PC-3 (cell line): ENCODE data around the gene CLTCL1. TPM values are rescaled to one million over a fixed set of nuclear protein-coding genes. Genes with fewer than 3 reads are reported as not detected.

ENCODE experiments used
- ATAC-seq: fragments of 200-7000 bp; cut with Tn5 transposase; 2 replicates; pipeline ENCODE4 v1.9.1; 2020; ENCODE audit warnings: mild to moderate bottlenecking, moderate library complexity
- BruUV-seq: library from RNA; stranded (reverse); fragments of 400-500 nt; replicated peaks from 2 replicates; lab custom pipeline; 2021; lab: Mats Ljungman, UMichigan
- CTCF ChIA-PET: fragments of 300-600 bp; sonication (Branson Sonifier 250); formaldehyde crosslinking; loops from one replicate; lab custom pipeline; 2022; ENCODE audit warnings: antibody characterized with exemption; lab: Charles Lee
- POLR2A ChIA-PET: fragments of 300-600 bp; sonication (Branson Sonifier 250); formaldehyde crosslinking; loops from one replicate; lab custom pipeline; 2022; ENCODE audit warnings: antibody characterized with exemption; ENCODE audit not compliant: unreplicated experiment; lab: Charles Lee
- DNase-seq: peaks from one replicate; pipeline ENCODE4 v3.0.0-alpha.2; 2015
- H2AFZ ChIP-seq: fragments of 300-600 bp; sonication (generic); 2 replicates; pipeline ENCODE4 v1.6.0; 2016; ENCODE audit warnings: antibody characterized with exemption, low read length
- H3F3A ChIP-seq: fragments of 300-600 bp; sonication (generic); one replicate; pipeline ENCODE4 v1.6.0; 2017; ENCODE audit warnings: antibody characterized with exemption, low read length, control low read depth, mild to moderate bottlenecking; ENCODE audit not compliant: unreplicated experiment
- H3K27ac ChIP-seq: fragments of 300-600 bp; sonication (generic); 2 replicates; pipeline ENCODE4 v1.5.1; 2016; ENCODE audit warnings: mild to moderate bottlenecking, low read length
- H3K27me3 ChIP-seq: fragments of 300-600 bp; sonication (generic); 2 replicates; pipeline ENCODE4 v1.6.1; 2016; ENCODE audit warnings: low read length, mixed read lengths
- H3K36me3 ChIP-seq: fragments of 300-600 bp; sonication (generic); 2 replicates; pipeline ENCODE4 v1.6.1; 2016; ENCODE audit warnings: low read depth, mixed run types, low read length, mixed read lengths
- H3K4me1 ChIP-seq: fragments of 300-600 bp; sonication (generic); 2 replicates; pipeline ENCODE4 v1.5.1; 2016; ENCODE audit warnings: low read length; ENCODE audit not compliant: insufficient read depth
- H3K4me2 ChIP-seq: fragments of 300-600 bp; sonication (generic); 2 replicates; pipeline ENCODE4 v1.6.0; 2016; ENCODE audit warnings: low read length
- H3K4me3 ChIP-seq: fragments of 300-600 bp; sonication (generic); 2 replicates; pipeline ENCODE4 v1.5.1; 2016; ENCODE audit warnings: mild to moderate bottlenecking, low read length, mixed read lengths
- H3K79me2 ChIP-seq: fragments of 300-600 bp; sonication (generic); 2 replicates; pipeline ENCODE4 v1.6.1; 2017; ENCODE audit warnings: low read length, mixed read lengths
- H3K9ac ChIP-seq: fragments of 300-600 bp; sonication (generic); 2 replicates; pipeline ENCODE4 v1.6.0; 2016; ENCODE audit warnings: mild to moderate bottlenecking, low read length
- H3K9me2 ChIP-seq: fragments of 300-600 bp; sonication (generic); replicated peaks from 2 replicates; pipeline ENCODE4 v1.6.1; 2016; ENCODE audit warnings: mixed run types, low read length, mixed read lengths
- H3K9me3 ChIP-seq: fragments of 300-600 bp; sonication (generic); 2 replicates; pipeline ENCODE4 v1.6.1; 2016; ENCODE audit warnings: low read length, mixed read lengths
- H4K20me1 ChIP-seq: fragments of 300-600 bp; sonication (generic); 2 replicates; pipeline ENCODE4 v1.6.1; 2016; ENCODE audit warnings: low read length, mixed read lengths
- EZH2 ChIP-seq: fragments of 300-600 bp; sonication (generic); IDR thresholded peaks from one replicate; pipeline ENCODE4 v1.6.1; 2017; ENCODE audit warnings: antibody characterized with exemption, mild to moderate bottlenecking, low read length; ENCODE audit not compliant: unreplicated experiment
- EZH2phosphoT487 ChIP-seq: fragments of 300-600 bp; sonication (generic); IDR thresholded peaks from 2 replicates; pipeline ENCODE4 v1.6.1; 2018; ENCODE audit warnings: mild to moderate bottlenecking, antibody characterized with exemption, low read length, borderline replicate concordance
- intact Hi-C: fragments of 100-400 bp; cut with micrococcal nuclease; formaldehyde crosslinking; loops from 2 replicates; pipeline ENCODE4 v1.9.0; 2023
- total RNA-seq: library from RNA; depleted of rRNA; stranded (reverse); fragments of >200 nt; gene quantifications from 2 replicates; pipeline ENCODE4 v1.2.3, GENCODE V29; 2014
- TF ChIP-seq, protein P1 (sequence below): fragments of 300-600 bp; sonication (generic); conservative IDR thresholded peaks from 2 replicates; pipeline ENCODE4 v1.5.1; 2017; ENCODE audit warnings: antibody characterized with exemption, low read depth, mild to moderate bottlenecking, low read length

The CLTCL1 gene
- total RNA-seq, 1 experiment from 2014 or later, result 5.5 TPM

DNA sequence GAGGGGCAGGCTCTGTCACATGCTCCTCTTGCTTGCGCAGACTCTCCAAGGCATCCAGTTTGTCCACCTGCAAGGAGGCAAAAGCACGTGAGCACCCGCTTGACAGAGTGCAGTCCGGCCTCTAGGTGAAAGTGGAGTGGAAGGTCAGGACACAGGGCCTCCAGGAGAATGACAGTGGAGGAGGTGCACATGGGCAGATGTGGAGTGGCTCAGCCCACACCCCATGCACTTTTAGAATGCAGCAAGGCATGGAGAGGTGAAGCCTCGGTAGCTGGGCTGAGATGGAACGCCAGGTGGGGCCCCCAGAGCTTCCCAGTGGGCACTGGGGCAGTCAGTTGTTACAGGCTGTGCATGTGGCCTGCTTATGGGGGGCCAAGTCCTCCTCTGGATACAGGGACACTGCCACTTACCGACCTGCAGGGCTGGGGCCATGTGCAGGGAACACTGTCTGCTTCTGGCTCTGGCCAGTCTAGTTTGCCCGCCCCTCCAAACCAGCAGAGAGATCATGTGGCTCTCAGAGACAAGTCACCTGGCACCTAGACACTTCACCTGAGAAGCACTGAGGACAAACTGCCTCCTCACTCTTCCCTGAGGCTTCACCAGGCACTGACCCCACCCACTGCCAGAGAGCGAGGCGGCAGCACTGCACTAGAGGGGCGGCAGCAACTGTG is 110.6 kb downstream of the CLTCL1 start:
- H3K79me2 ChIP-seq, result peaks cover 20% of the 10 kb centered on the region
- intact Hi-C loops, result no loop called here
- CTCF ChIA-PET, result no interaction called here
- no peak for ATAC-seq
- H3K4me3 ChIP-seq, result no peak overlapping the region
- H2AFZ ChIP-seq, result no peak overlapping the region
- no peaks in the 10 kb centered on the region for H3K9me3 ChIP-seq
- no peaks in the 10 kb centered on the region for H3F3A ChIP-seq
- POLR2A ChIA-PET, result no interaction called here
- no peaks in the 10 kb centered on the region for H3K9me2 ChIP-seq
- no peak overlapping the region for H3K4me2 ChIP-seq
- DNase-seq, result no peak
- H3K36me3 ChIP-seq, result no peaks in the 10 kb centered on the region
- BruUV-seq, result no TSS peak
- no peak overlapping the region for H3K9ac ChIP-seq
- no peak for TF ChIP-seq EZH2
- TF ChIP-seq, protein P1, sequence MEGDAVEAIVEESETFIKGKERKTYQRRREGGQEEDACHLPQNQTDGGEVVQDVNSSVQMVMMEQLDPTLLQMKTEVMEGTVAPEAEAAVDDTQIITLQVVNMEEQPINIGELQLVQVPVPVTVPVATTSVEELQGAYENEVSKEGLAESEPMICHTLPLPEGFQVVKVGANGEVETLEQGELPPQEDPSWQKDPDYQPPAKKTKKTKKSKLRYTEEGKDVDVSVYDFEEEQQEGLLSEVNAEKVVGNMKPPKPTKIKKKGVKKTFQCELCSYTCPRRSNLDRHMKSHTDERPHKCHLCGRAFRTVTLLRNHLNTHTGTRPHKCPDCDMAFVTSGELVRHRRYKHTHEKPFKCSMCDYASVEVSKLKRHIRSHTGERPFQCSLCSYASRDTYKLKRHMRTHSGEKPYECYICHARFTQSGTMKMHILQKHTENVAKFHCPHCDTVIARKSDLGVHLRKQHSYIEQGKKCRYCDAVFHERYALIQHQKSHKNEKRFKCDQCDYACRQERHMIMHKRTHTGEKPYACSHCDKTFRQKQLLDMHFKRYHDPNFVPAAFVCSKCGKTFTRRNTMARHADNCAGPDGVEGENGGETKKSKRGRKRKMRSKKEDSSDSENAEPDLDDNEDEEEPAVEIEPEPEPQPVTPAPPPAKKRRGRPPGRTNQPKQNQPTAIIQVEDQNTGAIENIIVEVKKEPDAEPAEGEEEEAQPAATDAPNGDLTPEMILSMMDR, result no peak
- TF ChIP-seq EZH2phosphoT487, result no peak
- H3K27ac ChIP-seq, result no peak overlapping the region
- no peaks in the 10 kb centered on the region for H3K27me3 ChIP-seq
- no peaks in the 10 kb centered on the region for H4K20me1 ChIP-seq
- H3K4me1 ChIP-seq, result no peaks in the 10 kb centered on the region; the same call in 1 of the 2 replicates

DNA sequence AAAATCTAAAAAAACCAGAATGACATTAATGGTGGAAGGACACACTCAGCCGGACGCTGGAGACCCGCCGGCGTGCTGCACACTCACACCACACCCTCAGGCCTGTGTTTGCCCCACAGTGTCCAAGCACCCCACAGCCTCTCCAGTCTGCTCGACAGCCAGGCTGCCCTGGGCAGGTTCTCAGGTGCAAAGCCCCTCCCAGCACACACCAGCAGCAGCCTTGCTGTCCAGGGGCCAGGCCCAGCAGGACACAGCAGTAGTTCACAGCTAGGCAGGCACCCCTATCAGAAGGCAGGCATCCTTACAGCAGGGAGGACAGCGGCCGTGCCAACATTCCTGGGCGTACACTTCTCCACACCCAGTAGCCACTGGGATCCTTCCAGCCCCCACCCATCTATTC is 111.3 kb downstream of the CLTCL1 start:
- H3K27me3 ChIP-seq, result no peaks in the 10 kb centered on the region
- no peak for TF ChIP-seq EZH2phosphoT487
- TF ChIP-seq EZH2, result no peak
- TF ChIP-seq, protein P1, result no peak
- H3K9me3 ChIP-seq, result no peaks in the 10 kb centered on the region
- DNase-seq (no peak), ATAC-seq (no peak)
- intact Hi-C loops, result no loop called here
- H2AFZ ChIP-seq, result no peak overlapping the region
- ChIA-PET CTCF (interaction anchor here (1.0 kb wide), 1 partner anchor 36 kb away, joined by 3 read pairs; the partner anchor contains the start of gene ESS2), POLR2A (no interaction called here)
- H3F3A ChIP-seq, result no peaks in the 10 kb centered on the region
- H3K27ac ChIP-seq, result no peak overlapping the region
- H3K4me1 ChIP-seq, result no peaks in the 10 kb centered on the region; the same call in 1 of the 2 replicates
- no peaks in the 10 kb centered on the region for H3K36me3 ChIP-seq
- no peaks in the 10 kb centered on the region for H4K20me1 ChIP-seq
- no peak overlapping the region for H3K4me2 ChIP-seq
- no peak overlapping the region for H3K9ac ChIP-seq
- H3K79me2 ChIP-seq, result peaks cover 23% of the 10 kb centered on the region
- no TSS peak for BruUV-seq
- no peaks in the 10 kb centered on the region for H3K9me2 ChIP-seq
- H3K4me3 ChIP-seq, result no peak overlapping the region
